ENCODE data around the gene ESYT1.
A peak's percentile ranks its signal among the peaks of the same experiment; 100 is the strongest.
"Not testable (repeated sequence)": the region's sequence is repeated elsewhere in the genome, so short reads cannot be mapped to it uniquely, and the experiment has no call there.

The ESYT1 gene

DNA sequence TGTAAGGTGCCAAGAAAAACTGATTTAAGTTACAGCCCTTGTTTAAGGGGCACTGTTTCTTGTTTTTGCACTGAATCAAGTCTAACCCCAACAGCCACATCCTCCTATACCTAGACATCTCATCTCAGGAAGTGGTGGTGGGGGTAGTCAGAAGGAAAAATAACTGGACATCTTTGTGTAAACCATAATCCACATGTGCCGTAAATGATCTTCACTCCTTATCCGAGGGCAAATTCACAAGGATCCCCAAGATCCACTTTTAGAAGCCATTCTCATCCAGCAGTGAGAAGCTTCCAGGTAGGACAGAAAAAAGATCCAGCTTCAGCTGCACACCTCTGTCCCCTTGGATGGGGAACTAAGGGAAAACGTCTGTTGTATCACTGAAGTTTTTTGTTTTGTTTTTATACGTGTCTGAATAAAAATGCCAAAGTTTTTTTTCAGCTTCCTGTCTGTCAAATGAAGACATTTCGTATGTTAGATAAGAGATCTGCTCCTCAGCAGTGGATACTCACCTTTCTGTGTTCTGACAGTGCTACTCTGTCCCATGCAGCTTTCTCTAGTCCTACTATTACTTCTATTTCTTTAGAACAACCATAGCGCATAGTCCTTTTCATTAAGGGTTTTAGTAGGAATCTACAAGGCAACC, 24.9 kb upstream of the ESYT1 start:
- no peak for DNase-seq (ENCODE audit: low spot score)

DNA sequence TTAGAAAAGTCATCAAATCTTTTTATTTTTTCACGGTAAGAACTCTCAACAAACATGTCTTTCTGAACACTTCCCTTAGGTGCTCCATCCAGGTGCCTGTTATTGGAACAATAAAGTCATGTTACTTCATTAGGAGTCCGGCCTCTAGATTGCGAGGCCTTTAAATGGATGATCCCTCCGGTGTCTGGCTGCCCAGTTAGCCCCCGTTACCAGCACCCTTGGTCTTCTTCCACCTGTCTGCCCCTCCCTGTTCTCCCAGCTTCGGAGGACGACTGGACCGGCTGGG, 24.3 kb upstream of the ESYT1 start:
- no peak for DNase-seq (ENCODE audit: low spot score)

DNA sequence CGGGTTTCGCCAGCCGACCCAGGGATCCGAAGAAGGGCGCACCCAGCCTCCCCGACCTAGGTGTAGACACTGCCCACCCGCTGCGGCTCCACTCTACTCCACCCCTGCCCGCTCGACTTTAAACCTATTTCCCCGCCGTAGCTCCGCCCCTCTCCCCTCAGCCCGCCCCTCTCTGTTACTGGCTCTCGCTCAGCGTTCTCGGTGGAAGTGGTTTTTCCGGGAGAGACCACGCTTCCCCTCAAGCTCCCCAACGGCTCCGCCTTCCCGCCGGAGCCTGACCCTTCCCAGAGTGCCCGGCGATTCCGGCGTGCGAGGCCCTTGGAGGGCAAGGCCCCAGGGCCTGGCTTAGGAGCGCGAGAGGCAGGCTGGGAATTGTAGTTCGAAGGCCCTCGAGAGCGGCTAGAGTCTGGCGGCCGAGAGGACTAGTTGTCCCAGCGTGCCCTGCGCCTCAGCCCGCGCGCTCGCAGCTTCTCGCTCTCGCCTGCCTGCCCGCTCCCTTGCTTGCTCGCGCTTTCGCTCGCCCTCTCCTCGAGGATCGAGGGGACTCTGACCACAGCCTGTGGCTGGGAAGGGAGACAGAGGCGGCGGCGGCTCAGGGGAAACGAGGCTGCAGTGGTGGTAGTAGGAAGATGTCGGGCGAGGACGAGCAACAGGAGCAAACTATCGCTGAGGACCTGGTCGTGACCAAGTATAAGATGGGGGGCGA, 23.8 kb upstream of the ESYT1 start, which contains the start of gene PA2G4:
PA2G4 (plus strand) TSS at position 451 of the 706 bp plus-strand sequence; CDS start at position 630, 179 bp downstream.
- peak; percentile 99 for DNase-seq (ENCODE audit: low spot score)

DNA sequence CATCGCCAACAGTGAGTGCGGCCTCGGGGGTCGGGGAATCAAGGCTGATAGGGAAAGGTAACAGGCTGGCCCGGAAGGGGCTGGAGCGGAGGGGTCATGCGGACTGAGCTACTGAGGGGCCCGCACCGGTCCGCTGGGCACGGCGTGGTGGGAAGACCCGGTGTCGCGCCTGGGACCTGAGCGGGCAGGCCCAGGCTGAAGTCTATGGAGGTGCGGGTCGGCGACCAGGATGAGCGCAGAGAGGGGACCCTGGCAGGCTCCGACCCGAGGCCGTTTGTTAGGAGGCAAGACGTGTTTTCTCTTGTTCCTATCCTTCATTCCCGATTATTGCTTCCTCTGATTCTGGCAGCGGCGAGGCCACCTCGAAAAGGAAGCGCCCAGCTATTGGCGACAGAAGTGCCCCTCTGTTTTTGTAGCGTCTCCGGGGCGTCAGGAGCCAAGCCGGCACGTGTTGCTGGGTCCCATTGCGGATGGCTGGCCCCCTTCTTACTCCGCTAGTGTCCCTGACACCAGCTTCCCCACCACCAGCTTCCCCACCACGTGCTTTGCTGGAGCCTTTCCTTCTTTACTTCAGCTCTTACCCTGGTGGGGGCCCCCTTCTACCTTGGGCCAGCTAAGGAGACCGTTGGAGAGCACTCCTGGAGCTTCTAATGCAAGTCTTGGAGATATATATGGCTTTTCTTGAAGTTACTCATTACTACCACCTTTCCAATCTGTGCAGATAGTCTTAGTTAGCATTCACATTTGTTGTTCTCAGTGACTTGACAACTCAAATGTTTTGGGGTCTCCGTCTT, 23.1 kb upstream of the ESYT1 start:
- no peak for DNase-seq (ENCODE audit: low spot score)

DNA sequence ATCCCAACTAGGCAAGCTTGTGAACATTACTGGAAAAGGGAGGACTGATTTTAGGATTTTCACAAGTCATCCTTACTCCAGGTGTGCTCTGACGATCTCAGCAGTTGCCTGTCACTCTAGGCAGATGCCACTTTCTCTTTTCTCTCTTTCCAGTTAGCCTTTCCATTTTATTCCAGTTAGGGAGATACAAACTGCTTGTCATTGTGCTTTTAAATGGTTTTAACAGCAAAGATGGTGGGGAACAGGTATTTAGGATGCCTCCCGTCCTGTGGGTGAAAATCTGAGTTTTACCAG, 22.5 kb upstream of the ESYT1 start:
- no peak for DNase-seq (ENCODE audit: low spot score)

DNA sequence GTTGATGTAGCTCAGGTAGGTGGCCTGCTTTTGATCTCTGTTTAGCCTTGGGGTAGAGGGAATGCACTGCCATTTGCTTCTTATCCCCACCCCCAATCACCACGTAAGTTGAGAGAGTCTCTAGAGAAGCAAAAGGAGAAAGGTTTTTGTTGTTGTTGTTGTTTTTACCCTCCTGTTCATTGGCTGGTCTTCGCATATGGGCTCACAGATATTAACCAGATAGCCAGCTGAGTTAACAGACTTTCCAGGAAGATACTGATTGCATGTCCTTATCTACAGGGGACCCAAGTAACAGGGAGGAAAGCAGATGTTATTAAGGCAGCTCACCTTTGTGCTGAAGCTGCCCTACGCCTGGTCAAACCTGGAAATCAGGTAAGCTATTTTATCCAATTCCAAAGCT, 20.8 kb upstream of the ESYT1 start:
- no peak for DNase-seq (ENCODE audit: low spot score)

DNA sequence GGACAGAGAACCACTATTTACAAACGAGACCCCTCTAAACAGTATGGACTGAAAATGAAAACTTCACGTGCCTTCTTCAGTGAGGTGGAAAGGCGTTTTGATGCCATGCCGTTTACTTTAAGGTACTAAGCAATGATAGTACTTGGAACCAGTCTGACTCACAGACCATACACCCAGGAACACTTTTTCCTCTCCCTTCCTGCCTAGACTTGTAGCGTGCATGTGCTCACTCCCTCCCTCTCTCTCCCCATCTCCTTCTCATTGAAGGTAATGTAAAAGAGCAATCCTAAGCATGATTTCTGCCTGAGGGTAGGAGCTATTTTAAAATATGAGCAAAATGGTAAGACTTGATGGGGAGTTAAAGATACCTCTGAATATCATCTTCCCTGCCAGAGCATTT, 17.5 kb upstream of the ESYT1 start:
- no peak for DNase-seq (ENCODE audit: low spot score)

DNA sequence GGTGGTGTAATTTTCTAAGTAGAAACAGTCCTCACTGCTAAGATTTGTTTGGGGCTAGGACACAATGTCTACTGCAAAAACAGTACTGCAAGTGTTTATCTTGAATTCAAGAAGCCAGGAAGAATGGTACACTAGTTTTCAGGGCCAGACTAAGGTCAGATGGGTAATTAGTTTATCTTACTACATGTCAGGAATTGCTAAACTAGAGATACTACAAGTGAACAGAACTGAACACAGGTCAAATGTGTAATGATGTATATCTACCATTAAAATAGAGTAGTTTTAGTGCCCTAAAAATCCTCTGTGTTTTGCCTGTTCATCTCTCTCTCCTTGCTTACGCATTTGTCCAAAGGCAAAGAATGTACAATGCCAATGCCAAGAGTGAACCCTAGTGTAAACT, 14.0 kb upstream of the ESYT1 start:
- no peak for DNase-seq (ENCODE audit: low spot score)

DNA sequence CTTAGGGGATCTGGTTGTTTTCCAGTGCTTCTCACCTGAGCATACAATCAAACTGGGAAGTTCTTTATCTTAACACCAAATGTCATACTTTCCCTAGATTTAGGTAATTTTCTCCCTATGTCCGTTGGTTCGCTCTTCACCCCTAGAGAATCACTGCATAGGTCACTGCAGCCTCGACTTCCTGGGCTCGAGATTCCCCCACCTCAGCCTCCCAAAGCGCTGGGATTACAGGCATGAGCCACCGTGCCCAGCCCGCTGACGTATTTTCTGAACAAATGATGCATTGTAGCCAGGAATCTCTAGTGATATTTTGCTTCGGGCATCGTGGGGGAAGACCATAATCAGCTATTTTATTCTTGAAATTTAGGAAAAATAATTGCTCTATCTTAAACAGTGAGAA, 12.7 kb upstream of the ESYT1 start:
- peak; percentile 12 for DNase-seq (ENCODE audit: low spot score)

DNA sequence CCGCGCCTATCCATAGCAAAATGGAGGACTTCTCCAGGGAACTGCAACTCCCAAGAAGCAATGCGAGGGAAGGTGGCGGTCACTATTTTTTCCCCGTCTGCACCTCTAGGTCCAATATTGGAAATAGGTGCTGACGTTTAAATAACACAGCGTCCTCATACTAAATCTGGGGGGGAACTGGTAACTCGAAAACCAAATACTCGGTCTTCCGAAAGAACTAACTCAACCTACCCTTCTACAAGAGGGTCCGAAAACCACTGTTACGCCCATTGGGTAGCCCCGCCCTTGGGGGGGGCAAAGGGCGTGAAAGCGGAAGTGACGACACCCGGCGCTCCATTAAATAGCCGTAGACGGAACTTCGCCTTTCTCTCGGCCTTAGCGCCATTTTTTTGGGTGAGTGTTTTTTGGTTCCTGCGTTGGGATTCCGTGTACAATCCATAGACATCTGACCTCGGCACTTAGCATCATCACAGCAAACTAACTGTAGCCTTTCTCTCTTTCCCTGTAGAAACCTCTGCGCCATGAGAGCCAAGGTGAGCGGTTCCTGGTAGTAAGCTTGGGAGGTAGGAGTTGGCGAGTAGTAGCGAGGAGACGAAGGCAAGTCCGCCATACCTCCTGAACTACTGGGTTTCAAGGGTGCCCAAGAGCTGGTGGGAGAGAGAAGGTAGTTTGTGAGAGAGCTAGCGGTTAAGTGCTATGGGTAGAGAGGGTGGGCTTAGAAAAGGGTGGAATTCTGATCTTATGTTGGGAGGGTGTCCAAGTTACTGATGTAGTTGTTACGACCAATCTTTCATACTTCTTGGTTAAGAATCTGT, 11.6 kb upstream of the ESYT1 start, which contains the start of gene RPL41:
RPL41 (plus strand) TSS at position 367 of the 815 bp plus-strand sequence.
- peak; percentile 98 for DNase-seq (ENCODE audit: low spot score)

DNA sequence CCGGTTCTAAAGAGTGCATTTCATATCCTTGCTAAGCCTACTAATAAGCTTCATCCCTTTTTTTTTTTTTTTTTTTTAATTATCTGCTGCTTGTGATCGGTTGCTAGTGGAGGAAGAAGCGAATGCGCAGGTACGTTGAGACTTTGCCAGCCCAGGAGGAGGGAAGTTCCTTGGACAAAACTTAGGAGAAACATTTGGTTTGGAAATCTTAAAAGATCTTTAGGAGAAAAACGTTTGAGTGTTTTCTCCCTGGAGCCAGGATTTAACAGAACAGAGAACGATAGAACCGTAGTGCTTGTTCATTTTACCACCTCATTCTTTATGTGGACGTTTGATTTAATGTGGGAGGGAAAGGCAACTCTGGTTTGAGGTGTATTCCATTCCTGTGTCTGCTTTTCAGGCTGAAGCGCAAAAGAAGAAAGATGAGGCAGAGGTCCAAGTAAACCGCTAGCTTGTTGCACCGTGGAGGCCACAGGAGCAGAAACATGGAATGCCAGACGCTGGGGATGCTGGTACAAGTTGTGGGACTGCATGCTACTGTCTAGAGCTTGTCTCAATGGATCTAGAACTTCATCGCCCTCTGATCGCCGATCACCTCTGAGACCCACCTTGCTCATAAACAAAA, 10.9 kb upstream of the ESYT1 start:
- not testable (repeated sequence) for DNase-seq (ENCODE audit: low spot score)

DNA sequence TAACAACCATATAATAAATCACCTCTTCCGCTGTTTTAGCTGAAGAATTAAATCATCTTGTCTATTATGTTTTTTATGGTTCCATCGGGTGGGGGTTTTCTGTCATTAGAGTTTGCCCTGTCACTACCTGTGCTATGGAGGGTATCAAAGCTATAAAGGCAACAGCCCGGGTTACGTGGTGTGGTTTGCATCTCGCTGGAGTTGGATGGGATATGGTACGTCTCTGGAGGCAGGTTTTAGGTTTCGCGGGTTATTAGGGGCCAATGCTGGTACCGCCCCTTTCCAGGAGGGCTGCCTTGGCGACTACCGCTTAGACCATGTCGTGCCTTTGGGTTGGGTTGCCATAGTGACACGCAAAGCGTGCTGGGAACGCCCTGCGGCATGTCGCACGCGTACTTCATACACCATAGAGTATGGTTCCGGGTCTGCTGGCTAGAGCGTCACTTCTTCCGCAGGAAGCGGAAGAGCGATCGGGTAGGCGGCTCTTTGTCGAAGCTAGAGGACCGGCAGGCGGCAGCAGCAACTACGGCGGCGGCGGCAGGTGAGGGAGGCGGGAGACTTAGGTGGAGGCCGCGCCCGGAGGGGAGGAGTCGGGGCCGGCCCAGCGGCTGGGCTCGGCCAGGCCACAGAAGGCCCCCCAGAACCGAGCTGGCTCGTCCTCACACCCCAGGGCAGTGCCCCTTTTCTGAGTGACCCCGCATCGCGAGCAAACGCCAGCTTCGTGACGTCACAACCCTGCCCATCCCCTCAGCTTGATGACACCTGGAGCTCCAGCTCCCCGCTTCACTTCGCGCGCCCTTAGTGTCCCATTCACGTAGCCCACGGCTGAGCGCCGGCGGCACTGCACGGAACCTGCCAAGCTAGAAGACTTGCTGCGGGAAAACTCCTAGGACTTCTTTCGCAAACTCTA, 10.0 kb upstream of the ESYT1 start, which contains the start of gene ZC3H10:
ZC3H10 (plus strand) TSS at position 489 of the 910 bp plus-strand sequence. CDS start 2,297 bp downstream, outside the sequence.
- peak; percentile 99 for DNase-seq (ENCODE audit: low spot score)

DNA sequence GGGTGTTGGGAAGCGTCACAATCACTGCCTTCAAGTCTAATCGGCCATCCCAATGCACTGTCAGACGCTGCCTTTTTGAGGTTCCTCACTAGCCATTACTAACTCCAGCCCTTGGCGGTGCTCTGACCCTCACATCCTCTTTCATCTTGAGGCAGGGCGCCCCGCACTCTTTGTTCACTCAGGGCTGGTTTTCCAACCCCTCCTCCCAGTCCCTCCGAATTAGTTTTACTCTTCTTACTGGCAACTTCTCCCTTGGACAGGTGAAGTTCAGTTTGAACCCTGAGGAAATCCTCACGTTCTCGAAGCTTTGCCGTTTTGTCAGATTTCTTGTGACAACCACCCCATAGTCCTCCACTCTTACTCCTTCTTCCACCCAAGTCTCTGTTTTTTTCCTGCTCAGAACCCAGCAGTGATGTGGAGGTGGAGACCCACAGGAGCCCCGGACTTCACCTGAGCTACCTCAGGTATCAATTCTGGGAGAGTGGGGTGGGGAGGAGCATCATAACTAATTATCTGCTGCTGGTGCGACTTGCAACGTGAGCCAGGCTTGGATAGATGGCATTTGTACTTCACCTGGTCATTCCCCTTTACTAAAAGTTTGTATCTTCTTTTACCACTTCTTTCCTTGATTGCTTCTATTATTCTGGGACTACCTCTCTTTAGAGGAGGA, 9.2 kb upstream of the ESYT1 start:
- no peak for DNase-seq (ENCODE audit: low spot score)

DNA sequence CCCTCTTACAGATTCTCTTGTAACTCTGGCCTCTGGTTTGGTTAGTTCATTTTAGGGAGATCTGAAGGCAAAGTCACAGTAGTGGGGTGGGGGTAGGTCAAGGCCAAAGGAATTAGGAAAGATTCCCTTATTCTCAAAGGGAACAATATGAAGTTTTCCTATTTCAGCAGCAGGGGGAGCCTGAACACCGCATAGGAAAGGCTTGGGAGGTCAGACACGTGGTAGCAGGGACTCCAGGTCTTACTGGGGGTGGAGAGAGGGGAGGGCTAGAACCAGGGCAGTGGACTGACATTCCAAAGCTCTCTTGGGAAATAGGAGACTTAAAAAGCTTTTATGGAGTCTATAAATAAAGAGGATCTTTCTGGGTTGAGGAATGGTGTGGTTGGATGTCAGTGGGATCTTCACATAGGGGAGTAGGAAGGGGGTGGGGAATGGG, 8.7 kb upstream of the ESYT1 start:
- peak; percentile 89 for DNase-seq (ENCODE audit: low spot score)

DNA sequence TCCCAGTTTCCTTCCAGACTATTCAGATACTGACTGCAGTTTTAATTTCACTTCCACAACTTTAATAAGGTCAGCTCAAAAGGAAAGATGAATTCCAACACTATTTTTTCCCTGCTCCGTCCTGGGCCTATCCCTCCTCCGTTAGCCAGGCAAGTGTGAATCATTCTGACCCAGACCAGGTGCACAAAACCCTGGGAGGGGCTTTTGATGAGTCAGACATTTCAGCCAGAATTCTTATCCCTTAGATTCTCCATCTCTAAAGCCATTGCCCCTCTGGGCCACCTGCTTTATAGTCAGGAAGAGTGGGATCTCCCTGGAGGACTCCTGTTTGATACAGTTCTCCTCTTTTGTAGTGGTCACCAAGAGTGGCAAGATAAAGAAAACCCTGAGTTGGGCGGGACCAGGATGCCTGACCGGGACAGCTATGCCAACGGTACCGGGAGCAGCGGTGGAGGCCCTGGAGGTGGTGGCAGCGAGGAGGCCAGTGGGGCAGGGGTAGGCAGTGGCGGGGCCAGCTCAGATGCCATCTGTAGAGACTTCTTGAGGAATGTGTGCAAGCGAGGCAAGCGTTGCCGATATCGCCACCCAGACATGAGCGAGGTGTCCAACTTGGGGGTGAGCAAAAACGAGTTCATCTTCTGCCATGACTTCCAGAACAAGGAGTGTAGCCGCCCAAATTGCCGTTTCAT, 7.8 kb upstream of the ESYT1 start:
- DNase-seq (ENCODE audit: low spot score): no peak

DNA sequence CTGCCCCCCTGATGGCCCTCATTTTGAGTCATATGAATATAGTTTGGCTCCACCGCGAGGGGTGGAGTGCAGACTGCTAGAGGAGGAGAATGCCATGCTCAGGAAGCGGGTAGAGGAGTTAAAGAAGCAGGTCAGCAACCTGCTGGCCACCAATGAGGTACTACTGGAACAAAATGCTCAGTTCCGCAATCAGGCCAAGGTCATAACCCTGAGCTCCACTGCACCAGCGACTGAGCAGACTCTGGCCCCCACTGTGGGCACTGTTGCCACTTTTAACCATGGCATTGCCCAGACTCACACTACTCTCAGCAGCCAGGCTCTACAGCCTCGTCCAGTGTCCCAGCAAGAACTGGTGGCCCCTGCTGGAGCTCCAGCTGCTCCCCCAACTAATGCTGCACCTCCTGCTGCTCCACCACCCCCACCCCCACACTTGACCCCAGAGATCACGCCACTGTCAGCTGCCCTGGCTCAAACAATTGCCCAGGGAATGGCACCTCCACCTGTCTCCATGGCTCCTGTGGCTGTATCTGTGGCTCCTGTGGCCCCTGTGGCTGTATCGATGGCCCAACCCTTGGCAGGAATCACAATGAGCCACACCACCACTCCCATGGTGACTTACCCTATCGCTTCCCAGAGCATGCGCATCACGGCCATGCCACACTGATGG, 6.7 kb upstream of the ESYT1 start:
- DNase-seq (ENCODE audit: low spot score): no peak

DNA sequence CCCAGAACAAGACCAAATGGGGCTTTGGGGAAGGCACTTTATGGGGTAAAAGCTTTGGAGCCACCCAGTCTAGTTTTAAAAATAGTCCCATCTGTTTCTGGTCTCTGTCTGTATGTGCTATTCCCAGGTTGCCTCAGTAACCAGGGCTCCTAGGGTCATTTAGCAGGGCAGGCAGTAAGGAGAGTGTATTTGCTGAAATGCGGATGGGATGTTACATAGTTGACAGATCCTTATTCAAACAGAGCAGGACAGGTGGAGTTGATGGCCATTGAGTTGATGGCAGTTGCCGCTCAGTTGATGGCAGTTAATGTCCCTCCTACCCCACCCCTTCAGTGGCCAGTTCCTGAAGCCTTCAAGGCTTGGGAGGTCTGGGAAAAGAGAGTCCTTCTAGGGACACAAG, 5.4 kb upstream of the ESYT1 start:
- no peak for DNase-seq (ENCODE audit: low spot score)

DNA sequence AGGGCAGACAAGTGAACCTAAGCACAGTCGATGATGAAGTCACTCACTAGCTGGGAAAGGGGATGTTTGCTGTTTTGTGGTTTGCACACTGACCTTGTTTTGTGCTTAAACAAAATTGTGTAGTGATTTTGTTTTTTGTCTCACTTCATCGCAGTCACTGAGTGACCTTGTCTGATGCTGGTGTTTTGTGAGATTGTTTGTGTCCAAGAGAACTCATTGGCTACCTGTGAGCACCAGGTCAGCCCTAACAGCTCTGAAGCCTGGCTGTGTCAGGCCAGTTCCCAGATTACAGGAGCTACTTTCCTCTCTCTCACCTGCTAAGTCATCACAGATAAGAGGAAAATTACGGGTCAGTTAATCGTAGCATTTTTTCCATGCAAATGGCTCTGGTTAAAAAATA, 3.9 kb upstream of the ESYT1 start:
- no peak for DNase-seq (ENCODE audit: low spot score)

DNA sequence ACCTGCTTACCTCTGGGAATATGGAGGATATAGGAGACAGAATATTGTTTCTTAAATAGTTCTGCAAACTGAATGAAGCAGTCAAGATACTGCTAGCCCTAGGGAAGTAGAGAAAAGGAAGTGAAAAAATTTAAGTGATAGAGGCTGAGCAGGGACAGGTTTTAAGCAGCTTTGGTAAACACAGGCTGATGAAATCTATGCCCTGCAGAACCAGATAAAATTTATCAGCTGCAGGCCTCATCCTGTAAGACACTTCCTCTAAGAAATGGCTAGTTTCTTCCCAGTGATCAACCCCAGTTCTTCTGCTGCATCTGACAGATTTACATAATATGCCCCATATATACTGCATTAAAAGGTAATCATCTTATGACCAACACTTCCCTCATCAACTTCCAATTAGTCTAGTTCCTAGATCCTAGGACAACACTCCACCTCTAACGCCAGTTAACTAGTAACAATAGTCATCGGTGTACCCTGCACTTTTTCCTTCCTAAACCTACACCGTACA, 1.3 kb upstream of the ESYT1 start:
- peak; percentile 13 for DNase-seq (ENCODE audit: low spot score)

Data from cerebellar cortex (tissue), 1 donor.